A204.1 (cell line): Measurements from ENCODE around the gene SLC39A9.
"Not testable (repeated sequence)": the region's sequence is repeated elsewhere in the genome, so short reads cannot be mapped to it uniquely, and the experiment has no call there.

Experiments used
- FAIRE-seq: peaks from 2 replicates; lab custom pipeline; 2012; peaks lifted over from hg19 to GRCh38; lab: Jason Lieb, UNC

SLC39A9 gene

DNA sequence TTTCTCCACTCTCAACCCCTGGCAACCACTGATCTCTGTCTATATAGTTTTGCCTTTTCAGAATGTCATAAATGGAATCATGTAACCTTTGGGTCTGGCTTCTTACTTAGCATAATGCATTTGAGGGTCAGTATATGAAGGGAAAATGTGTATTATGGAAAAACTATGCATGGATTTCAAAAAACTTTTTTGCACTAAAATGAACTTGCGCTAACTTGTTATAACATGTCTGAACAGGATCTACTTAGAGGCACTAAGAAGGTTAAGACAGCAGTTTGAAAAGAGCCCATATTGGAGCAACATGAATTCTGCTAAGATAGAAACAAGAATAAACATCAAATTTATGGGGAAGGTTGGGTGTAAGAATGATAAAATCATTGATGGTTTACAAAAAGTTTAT lies 29.1 kb downstream of the SLC39A9 start:
- no peak for FAIRE-seq

DNA sequence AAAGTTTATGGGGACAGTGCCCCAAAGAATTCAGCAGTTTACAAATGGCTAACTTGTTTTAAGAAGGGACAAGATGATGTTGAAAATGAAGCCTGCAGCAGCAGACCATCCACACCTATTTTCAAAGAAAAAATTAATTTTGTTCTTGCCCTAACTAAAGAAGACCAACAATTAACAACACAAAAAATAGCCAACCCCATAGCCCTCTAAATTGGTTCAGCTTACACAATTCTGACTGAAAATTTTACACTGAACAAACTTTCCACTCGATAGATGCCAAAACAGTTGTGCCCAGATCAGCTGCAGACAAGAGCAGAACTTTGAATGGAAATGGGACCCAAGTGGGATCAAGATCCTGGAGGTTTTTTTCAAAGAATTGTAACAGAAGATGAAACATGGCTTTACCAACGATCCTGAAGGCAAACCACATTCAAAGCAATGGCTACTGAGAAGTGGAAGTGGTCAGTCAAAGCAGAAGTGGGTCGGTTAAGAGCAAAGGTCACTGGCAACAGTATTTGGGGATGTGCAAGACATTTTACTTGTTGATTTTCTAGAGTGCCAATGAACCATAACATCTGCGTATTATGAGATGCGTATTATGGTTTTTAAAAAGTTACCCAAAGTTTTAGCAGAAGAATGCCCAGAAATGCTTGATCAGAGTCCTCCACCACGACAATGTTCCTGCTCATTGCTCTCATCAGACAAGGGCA lies 30.0 kb downstream of the SLC39A9 start:
- no peak for FAIRE-seq

DNA sequence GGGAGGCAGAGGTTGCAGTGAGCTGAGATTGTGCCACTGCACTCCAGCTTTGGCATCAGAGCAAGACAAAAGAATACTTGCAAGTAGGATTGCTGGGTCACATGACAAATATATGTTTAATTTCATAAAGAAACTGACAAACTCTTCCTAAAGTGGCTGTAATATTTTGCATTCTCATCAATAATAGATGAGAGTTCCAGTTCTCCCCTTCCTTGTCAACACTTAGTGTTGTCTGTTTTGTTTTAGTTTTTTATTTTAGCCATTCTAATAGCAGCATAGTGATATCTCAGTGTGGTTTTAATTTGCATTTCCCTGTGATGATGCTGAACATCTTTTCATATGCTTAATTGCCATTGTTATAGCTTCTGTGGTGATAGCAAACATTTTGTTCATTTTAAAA lies 31.2 kb downstream of the SLC39A9 start:
- FAIRE-seq, result no peak

DNA sequence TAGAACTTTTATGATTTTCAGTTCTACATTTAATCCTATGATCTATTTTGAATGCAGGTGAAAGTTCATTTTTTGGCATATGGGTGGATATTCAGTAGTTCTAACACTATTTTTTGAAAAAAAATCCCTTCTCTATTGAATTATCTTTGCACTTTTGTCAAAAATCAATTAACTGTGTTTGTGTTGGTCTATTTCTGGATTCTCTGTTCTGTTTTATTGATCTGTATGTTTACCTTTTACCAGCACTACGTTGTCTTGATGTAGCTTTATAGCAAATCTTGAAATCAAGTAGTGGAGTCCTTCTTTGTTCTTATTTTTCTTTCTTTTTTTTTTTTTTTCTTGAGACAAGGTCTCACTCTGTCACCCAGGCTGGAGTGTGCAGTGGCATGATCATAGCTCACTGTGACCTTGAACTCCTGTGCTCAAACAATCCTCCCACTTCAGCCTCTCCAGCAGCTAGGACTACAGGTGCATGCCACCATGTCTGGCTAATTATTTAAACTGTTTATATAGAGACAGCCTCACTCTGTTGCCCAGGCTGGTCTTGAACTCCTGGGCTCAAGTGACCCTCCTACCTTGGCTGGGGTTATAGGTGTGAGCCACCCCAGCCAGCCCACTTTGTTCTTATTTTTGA lies 31.9 kb downstream of the SLC39A9 start:
- no peak for FAIRE-seq

DNA sequence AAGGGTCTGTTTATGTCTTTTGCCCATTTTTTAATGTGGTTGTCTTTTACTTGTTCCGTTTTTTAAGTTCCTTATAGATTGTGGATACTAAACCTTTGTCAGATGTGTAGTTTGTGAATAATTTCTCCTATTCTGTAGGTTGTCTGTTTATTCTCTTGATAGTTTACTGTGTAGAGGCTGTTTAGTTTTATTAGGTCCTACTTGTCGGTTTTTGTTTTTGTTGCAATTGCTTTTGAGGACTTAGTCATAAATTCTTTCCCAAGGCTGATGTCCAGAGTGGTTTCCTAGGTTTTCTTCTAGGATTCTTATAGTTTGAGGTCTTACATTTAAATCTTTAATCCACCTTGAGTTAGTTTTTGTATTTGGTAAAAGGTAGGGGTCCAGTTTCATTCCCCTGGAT lies 33.9 kb downstream of the SLC39A9 start:
- no peak for FAIRE-seq

DNA sequence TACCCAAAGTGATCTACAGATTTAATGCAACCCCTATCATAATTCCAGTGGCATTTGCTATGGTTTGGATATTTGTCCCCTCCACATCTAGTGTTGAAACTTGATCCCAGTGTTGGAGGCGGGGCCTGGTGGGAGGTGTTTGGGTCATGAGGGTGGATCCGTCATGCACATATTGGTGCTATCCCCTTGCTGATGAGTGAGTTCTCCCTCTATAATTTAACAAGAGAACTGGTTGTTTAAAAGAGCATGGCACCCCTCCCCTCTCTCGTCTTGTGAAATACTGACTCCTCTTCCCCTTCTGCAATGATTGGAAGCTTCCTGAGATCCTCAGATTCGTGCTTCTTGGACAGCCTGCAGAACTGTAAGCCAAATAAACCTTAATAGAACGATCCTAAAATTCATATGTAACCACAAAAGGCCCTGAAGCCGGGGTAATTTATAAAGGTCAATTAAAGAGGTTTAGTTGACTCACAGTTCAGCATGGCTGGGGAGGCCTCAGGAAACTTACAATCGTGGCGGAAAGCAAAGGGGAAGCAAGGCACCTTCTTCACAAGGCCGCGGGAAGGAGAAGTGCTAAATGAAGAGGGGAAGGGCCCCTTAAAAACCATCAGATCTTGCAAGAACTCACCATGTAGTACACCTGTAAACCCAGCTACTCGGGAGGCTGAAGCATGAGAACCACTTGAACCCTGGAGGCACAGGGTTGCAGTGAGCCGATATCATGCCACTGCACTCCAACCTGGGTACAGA lies 41.2 kb downstream of the SLC39A9 start:
- no peak for FAIRE-seq

DNA sequence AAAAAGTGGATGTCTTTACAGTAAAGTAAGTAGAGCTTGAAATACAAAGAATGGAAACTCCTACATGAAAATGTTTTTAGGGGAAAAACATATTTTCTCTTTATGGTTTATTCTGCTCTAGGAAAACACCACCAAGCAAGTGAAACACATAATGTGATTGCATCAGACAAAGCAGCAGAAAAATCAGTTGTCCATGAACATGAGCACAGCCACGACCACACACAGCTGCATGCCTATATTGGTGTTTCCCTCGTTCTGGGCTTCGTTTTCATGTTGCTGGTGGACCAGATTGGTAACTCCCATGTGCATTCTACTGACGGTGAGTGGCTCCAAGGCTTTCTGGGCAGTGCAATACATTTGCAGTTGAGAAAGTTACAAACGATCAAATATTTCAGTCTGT lies 43.5 kb downstream of the SLC39A9 start:
- no peak for FAIRE-seq

DNA sequence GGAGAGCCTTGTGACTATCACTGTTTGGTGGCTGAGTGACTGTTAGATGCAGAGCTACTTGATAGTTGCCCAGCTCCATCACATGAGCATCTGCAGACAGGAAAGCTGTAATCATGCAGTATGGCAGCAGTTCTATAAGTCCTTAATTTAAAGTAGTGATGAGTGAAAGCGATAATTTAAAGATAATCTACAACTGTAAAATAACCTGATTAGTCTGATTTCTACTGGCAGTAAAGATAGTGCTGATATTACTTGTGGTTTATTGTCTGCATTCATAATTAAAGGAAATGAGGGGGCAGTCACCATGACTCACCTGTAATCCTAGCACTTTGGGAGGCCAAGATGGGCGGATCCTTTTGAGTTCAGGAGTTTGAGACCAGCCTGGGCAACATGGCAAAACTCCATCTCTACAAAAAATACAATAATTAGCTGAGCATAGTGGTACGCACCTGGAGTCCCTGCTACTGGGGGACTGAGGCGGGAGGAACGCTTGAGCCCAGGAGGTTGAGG lies 44.9 kb downstream of the SLC39A9 start:
- FAIRE-seq, result no peak

DNA sequence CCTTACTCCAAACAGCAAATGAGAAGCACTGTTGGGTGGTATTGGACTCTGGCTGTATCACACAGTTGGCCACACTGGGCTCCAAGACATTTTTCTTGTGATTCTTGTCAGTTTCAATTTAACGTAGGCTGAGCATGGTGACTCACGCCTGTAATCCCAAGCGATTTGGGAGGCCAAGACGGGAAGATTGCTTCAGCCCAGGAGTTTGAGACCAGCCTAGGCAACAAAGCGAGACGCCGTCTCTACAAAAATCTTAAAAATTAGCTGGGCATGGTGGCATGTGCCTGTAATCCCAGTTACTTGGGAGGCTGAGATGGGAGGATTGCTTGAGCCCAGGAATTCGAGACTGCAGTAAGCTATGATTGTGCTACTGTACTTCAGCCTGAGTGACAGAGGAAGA lies 50.7 kb downstream of the SLC39A9 start:
- no peak for FAIRE-seq

DNA sequence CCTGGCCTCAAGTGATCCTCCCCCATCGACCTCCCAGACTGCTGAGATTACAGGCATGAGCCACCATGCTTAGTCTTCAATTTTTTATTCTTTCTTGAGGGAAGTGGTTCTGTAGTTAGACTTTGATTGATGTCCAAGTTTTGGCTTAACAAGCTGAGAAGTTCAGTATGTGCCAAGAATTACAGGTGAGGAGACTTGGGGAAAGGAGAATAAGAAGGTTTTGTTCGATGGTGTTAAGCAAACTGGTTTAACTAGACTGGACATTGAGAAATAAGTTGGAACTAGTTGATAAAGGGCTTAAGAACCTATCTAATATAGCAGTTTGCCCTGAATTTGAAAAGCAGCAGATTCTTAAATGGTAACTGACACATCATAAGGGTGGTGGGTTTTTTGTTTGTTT lies 53.4 kb downstream of the SLC39A9 start:
- FAIRE-seq, result no peak

DNA sequence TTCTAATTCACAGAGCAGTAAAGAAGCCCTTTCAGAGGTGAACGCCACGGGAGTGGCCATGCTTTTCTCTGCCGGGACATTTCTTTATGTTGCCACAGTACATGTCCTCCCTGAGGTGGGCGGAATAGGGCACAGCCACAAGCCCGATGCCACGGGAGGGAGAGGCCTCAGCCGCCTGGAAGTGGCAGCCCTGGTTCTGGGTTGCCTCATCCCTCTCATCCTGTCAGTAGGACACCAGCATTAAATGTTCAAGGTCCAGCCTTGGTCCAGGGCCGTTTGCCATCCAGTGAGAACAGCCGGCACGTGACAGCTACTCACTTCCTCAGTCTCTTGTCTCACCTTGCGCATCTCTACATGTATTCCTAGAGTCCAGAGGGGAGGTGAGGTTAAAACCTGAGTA lies 59.9 kb downstream of the SLC39A9 start:
- FAIRE-seq, result no peak

DNA sequence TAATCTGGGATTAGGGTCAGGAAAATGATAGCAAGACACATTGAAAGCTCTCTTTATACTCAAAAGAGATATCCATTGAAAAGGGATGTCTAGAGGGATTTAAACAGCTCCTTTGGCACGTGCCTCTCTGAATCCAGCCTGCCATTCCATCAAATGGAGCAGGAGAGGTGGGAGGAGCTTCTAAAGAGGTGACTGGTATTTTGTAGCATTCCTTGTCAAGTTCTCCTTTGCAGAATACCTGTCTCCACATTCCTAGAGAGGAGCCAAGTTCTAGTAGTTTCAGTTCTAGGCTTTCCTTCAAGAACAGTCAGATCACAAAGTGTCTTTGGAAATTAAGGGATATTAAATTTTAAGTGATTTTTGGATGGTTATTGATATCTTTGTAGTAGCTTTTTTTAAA lies 60.6 kb downstream of the SLC39A9 start:
- no peak for FAIRE-seq

DNA sequence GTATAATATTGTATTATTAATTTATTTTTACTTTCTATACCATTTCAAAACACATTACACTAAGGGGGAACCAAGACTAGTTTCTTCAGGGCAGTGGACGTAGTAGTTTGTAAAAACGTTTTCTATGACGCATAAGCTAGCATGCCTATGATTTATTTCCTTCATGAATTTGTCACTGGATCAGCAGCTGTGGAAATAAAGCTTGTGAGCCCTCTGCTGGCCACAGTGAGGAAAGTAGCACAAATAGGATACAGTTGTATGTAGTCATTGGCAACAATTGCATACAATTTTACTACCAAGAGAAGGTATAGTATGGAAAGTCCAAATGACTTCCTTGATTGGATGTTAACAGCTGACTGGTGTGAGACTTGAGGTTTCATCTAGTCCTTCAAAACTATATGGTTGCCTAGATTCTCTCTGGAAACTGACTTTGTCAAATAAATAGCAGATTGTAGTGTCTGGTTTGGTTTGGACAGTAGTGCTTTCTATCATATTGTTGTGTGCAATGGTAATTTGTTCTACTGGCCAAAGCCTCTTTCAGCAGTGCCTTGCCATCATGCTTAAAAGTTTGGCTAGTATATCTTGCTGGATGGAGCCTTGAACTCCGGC lies 61.7 kb downstream of the SLC39A9 start:
- FAIRE-seq, result peak; percentile 96

DNA sequence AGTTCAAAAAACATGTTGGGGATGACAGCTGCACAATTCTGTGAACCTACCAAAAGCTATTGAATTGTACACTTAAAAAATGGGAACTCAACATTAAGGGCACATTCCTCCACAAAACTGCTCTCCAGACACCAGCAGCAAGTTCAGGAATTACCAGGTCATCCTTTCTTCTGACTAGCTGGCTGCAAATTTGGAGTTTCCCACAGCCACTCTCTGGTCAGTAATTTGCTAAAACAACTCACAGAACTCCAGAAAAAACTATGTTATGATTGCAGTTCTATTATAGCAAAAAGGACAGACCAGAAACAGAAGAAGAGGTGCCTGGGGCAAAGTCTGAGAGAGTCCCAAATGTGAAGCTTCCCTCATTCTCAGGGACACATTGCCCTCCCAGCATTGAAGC lies 65.9 kb downstream of the SLC39A9 start:
- no peak for FAIRE-seq

DNA sequence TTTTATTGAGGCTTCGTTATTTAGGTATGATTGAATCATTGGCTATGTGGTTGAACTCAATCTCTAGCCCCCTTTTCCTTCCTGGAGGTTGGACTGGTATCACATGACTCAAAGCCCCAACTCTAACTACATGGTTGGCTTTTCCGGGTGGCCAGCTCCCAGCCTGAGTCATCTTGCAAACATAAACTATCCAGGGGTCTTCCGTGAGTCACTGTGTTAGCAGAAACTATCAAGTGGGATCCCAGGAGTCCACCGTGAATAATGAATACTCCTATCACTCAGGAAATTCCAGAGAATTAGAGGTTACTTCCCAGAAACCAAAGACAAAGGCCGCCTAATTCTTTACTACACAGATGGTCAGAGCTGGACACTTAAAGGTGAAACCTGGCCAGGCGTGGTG lies 66.3 kb downstream of the SLC39A9 start:
- no peak for FAIRE-seq

DNA sequence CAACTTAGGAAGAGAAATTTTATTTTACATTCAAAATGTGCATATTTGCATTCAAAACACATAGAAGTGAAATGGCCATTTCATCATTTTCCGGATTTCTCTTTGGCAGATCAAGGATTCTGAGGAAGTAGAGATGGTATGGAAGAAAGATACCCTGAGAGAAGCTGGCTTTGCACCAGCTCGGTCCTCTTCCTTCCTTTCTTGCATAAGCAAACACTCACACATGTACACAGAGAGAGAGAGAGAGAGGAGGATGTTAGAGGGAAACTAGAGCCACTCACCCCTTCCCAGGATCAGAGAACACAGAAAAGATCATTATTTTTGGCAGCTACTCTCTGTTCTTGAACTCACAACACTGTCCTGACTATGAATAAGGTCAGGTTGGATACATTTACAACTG lies 70.5 kb downstream of the SLC39A9 start:
- FAIRE-seq, result no peak

DNA sequence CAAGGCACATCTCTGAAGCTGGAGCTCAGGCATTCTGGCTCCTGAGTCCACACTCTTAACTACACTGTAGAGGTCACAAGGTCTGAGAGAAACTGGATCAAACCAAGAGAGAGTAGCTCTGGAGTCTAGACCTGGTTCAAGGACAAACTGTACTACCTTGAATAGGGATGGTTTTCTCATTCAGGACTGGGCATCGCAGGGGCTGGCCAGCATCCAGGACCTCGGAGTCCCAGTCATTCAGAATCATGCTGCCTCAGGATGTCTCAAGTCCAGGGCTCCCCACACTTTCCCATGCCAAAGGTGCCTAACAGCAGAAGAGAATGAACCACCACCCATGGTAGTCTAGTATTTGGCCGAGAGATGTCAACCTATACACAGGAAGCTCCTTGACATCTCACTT lies 72.9 kb downstream of the SLC39A9 start:
- no peak for FAIRE-seq

DNA sequence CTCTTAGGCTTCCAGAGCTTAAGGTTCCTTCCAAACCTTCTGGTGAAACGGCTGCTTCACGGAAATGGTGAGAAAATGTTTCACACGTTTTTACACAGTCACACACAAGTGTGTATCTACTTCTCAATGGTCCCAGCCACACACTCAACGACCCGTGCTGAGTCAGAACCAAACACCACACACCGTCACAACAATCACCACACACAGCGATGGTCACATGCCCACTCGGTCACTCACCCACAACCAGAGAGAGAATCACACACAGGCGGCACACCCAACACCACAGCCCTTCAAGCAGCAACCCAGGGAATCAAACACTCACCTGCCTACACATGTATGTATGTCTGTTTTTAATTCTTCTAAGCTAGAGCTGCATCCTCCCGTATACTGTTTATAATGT lies 73.4 kb downstream of the SLC39A9 start:
- FAIRE-seq, result no peak

DNA sequence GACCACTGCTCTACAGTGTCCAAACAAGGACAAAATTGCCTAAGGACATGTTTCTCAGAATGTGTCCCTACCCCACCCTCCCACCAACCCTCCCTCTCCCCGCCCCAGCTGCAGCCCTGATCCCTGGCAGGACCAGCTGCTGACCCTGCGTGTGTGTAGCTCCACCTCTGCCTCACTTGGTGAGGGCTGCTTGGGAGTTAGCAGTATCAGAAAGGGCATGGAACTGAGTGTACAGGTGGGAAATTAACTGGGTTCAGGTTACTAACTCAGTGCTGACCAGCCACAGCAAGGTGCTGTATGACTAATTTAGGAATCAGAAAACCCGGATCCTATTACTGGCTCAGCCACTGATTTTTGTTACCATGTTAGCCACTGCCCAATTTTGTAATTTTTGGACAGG lies 74.8 kb downstream of the SLC39A9 start:
- no peak for FAIRE-seq

DNA sequence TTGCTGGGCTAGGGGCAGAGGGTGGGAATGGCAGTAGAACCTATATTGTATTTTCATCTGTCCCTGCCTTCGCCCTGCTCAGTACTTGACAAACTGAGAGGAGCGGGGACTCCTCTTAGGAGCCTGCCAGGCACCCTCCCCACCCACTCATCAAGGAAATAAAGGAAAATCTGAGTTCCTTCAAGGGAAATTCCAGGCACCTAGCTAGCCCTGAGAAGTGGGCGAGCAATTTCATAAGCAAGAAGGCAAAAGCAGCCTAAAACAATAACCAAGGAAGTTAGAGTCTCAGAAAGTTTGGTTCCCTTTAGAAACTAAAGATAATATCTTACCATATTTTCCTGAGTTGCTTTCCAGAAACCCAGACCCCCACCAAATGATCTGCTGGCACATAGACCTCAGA lies 75.5 kb downstream of the SLC39A9 start:
- no peak for FAIRE-seq

DNA sequence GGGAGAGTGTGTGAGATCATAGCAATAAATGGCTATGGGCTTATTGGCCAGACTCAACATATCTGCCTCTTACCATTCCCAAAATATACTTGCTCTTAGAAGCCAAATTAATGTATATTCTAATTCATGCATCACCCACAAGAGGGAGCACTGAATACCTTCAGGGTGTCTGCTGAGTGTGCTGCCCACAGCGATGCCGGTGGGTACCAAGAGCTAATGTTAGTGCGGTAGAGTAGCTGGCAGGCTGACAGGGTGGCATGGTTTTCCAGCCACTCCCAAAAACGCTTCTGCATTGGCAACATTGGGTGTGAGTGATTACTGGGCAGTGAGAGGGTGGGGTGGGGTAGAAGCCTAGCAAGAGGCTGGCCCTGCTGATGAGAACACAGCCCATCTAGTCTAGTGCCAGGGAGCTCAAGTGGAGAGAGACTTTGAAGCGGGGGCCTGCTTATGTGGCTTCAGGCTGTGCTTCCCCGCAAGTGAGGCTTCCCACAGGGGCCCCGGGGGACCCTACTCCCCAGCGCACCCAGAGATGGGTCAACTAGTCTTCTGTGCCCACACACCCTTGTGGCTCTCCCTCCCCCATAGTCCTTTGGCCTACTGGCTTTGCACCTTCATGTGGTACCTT lies 76.8 kb downstream of the SLC39A9 start:
- FAIRE-seq, result no peak

DNA sequence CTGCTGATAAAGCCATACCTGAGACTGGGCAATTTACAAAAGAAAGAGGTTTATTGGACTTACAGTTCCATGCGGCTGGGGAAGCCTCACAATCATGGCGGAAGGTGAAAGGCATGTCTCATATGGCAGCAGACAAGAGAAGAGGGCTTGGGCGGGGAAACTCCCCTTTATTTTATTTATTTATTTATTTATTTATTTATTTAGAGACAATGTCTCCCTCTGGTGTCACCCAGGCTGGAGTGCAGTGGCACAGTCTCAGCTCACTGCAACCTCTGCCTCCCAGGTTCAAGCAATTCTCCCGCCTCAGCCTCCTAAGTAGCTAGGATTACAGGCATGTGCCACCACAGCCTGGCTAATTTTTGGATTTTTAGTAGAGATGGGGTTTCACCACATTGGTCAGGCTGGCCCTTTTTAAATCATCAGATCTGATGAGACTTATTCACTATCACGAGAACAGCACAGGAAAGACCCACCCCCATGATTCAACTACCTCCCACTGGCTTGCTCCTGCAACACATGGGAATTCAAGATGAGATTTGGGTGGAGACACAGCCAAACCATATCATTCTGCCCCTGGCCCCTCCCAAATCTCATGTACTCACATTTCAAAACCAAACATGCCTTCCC lies 78.4 kb downstream of the SLC39A9 start:
- not testable (repeated sequence) for FAIRE-seq
